ENCODE measurements around the gene TMEM61.
"Not testable (repeated sequence)": the region's sequence is repeated elsewhere in the genome, so short reads cannot be mapped to it uniquely, and the experiment has no call there.

The TMEM61 gene

DNA sequence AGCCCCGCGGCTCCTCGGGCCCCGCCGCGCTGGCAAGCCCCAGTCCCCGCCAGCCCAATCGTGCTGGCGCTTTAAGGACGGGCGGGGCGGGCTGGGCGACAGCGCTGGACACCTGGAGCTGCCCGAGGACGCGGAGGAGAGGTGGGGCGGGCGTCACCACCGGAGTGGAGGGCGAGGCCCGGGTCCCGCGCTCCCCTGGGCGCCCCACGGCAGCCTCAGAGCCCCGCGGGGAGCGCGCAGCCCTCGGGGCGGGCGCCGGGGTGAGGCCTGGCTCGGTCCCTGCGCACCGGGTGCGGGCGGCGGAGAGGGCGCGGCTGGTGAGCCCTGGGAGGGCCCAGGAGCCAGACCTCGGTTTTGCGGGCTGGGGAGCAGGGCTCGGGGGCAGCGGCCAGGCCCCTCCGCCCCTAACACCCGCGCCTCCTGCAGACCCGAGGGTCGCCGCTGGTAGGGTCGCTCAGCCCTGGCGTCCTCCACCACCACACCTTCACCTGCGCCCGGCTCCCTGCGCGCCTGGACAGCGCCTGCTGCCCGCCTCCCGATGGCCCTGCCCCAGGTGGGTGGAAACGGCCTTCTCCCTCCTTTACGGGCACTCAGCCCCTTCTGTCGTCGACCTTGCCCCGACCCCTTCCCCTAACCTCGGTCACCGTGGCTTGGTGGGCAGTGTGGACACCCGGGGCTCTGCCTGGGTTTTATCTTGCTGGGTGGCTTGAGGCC lies at the start of gene TMEM61:
TSS of gene TMEM61 (plus strand) at position 101 of the 714 bp plus-strand sequence. CDS start at position 539, 438 bp downstream.
- peak in 1 of 51 donors; percentile 10 for DNase-seq

DNA sequence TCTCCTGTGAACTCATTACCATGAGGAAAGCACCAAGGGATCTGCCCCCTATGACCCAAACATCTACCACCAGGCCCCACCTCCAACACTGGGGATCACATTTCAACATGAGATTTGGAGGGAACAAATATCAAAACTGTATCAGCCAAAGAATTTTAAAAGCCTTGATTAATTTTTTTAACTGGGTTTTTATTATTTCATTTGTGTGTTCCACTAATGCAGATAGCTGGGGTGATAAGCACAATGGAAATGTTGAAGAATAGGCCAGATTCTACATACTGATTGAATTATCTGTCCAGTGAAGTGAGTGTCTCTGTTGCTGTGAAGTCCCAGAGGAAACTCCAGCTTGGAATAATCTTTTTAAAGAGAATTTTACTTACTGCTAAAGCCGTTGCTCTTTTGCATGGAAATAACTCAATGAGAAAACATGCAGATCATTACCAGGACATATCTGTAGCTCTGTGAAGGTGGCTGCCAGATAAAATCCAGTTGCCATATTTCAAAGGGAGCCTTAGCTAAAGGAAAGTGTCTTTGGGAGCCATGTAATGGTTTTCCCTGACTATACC lies 49.1 kb upstream of the TMEM61 start:
- DNase-seq, result no peak

DNA sequence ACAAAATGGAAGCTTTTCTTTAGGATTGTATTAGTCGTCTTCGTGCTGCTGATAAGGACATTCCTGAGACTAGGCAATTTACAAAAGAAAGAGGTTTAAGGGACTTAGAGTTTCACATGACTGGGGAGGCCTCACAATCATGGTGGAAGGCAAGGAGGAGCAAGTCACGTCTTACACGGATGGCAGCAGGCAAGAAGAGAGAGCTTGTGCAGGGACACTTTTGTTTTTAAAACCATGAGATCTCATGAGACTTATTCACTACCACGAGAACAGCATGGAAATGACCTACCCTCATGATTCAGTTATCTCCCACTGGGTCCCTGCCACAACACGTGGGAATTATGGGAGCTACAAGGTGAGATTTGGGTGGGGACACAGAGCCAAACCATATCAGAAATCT lies 46.3 kb upstream of the TMEM61 start:
- DNase-seq, result not testable (repeated sequence)

DNA sequence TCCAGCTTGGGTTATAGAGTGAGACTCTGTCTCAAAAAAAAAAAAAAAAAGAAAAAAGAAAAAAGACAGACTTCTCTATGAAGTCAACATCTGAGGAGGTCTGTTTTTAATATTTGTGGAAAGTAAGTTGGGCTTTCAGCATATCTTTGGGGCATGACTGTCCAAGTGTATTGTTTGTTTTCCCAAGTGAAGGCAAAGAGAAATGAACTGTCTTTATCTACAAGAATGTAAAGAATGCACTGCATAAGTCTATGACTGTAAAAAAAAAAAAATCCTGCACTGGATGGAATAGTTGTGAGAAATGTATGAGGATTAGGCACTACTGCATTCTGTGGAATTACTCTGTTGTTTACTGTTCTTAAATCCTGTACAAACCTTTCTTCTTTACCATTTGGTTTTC lies 45.6 kb upstream of the TMEM61 start:
- no peak for DNase-seq

DNA sequence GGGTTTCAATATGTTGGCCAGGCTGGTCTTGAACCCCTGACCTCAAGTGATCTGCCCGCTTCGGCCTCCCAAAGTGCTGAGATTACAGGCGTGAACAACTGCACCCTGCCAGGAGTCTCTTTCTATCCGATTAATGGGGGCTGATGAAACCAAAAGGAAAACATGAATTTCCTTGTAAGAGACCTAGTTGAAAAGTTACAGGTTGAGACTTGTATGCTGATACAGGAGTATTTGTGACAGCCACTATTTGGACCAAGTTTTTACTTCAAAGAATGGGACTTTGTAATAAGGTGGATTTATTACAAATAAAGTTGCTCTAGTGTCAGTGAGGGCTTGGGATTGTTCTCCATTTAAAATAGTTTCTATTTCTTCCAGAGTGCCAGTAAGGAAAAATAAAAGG lies 43.6 kb upstream of the TMEM61 start:
- DNase-seq, result no peak

DNA sequence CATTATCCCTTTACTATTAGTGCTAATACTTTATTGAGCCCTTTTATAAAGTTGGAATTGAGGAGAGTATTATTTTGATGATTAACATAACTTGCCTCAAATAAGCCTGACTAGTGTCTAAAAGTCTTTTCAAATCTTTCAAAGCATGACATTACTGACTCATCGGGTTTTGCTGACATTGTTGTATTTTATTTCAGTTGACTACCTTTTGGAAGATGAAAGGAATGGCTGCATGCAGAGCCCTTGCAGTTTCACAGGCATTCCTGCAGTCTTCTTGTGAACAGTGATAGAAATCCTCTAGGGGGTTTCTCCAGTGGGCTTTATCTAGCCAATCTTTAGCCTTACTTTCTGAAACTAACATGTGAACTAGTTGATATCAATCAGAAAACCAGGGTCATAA lies 43.0 kb upstream of the TMEM61 start:
- DNase-seq, result no peak

DNA sequence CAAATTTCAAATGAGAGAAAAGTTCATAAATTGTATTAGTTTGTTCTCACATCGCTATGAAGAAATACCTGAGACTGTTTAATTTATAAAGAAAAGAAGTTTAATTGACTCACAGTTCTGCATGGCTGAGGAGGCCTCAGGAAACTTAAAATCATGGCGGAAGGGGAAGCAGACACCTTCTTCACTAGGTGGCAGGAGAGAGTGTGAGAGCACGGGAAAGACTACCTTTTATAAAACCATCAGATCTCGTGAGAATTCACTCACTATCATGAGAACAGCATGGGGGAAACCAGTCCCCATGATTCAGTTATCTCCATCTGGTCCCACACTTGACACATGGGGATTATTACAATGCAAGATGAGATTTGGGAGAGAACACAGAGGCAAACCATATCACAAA lies 41.5 kb upstream of the TMEM61 start:
- not testable (repeated sequence) for DNase-seq

DNA sequence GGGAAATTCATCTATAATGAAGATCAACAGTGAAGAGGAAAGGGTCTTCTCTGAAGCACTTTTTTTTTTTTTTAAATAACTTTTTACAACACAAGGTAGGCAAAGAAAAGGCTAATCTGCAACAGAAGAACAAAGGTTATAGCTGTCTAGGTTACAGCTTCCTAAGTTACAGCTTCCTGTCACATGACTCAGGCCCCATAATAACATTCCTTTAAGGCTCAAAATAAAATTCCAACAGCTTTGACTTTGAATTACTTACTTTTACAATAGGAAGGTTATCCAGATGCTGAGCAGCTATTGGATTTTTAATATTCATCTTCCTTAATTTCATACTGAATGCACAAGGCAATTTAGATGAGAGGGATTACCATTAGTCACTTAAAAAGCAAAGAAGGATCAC lies 40.4 kb upstream of the TMEM61 start:
- no peak for DNase-seq

DNA sequence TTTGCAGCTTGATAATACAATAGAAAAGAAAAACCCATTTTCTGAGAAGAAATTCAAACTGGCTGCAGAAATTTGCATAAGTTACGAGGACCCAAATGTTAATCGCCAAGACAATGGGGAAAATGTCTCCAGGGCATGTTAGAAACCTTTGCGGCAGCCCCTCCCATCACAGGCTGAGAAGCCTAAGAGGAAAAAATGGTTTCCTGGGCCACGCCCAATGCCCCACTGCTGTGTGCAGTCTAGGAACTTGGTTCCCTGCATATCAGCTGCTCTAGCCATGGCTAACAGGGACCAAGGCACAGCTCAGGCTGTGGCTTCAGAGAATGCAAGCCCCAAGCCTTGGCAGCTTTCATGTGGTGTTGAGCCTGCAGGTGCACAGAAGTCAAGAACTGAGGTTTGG lies 37.5 kb upstream of the TMEM61 start:
- DNase-seq, result no peak

DNA sequence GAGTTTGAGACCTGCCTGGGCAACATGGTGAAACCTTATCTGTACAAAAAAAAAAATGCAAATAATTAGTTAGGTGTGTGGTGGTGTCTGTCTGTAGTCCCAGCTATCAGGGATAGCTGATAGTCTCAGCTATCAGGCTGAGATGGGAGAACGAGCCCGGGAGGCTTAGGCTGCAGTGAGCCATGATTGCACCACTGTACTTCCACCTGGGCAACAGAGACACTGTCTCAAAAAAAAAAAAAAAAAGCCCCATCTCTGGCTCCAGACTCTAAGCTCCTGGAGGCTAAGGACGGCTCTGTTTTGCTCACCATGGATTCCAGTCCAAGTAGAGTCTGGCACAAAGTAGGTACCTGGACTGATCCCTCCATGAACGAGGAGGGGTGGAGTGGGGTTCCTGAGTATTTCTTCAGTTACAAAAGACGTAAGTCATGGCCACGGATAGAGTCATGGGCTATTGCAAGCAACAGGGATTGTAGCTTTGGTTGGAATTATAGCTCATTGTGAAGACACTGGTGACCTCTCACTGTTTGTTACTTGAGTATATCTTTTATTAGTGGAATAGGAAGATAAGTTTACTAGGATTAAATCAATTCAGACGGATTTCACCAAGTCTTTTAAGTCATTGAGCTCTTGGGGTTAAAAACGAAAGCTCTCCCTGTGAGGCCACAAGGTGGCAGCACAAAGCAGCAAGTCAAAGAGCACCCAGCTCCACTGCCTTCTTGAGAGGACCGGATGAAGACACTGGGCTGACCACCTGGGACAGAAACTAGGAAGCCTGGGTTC lies 35.6 kb upstream of the TMEM61 start:
- DNase-seq, result peak in 43 of 51 donors; percentile 1 to 77 (median 35)

DNA sequence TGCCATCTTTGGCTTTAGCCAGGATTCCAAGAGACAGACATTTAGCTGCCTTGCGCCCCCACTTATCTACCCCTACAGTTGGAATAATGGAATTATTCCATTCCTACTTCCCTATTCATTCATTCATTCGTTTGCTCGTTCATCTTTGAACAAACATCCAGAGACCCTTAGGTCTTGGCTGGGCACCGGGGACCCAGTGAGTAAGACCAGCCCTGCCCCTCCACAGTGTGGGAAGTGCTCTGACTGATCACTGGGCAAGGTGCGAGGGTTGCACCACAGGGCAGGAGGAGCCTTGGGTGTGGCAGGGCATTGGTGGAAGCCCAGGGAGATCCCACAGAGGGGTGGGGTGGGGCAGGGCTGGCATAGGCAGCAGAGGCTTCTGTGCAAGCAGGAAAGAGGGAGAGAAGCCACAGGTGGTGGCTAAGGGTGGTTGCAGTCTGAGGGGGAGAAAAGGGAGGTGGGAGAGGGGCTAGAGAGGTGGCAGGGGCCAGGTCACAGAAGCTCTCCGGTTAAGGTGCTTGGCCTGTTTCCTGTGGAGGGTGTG lies 35.0 kb upstream of the TMEM61 start:
- DNase-seq, result no peak

DNA sequence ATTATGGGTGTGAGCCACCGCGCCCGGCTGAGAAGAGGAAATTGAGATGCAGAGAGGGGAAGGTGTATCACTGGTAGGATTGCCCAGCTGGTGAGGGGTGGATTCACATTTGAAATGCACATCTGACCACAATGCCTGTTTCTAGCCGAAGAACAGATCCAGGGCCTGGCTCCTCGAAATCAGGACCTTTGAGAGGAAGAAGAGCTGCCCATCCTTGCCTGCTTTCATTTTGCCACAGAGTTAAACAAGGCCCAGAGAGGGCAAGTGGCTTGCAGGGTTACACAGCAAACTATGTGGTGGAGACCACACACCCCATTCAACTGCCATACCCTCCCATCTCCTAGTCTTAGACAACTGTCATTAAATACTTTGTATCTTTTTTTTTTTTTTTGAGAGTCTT lies 32.9 kb upstream of the TMEM61 start:
- DNase-seq, result no peak

DNA sequence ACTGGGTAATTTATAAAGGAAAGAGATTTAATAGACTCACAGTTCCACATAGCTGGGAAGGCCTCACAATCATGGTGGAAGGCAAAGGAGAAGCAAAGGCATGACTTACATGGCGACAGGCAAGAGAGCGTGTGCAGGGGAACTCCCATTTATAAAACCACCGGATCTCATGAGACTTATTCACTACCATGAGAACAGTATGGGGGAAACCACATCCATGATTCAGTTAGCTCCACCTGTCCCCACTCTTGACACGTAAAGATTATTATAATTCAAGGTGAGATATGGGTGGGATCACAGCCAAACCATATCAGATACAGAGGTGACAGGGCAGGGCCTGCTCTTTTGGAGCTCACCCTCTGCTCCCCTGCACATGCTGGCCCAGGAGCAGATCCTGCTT lies 31.4 kb upstream of the TMEM61 start:
- DNase-seq, result no peak

DNA sequence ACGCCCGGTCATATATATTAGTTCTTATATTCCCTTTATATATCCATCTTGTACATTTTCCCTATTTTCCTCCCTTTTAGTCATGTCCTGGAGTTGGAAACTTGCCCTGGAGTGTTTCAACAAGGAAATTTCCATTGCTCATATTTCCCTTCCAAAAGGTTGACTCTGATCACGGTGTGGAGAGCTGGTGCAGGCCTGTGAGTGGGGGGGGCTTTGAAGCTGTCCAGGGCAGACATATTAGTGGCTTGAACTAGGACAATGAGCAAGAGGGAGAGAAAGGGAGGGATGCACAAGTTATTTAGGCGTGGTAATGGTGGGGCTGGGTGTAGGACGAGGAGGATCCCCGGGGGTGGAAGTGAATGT lies 30.4 kb upstream of the TMEM61 start:
- no peak for DNase-seq

DNA sequence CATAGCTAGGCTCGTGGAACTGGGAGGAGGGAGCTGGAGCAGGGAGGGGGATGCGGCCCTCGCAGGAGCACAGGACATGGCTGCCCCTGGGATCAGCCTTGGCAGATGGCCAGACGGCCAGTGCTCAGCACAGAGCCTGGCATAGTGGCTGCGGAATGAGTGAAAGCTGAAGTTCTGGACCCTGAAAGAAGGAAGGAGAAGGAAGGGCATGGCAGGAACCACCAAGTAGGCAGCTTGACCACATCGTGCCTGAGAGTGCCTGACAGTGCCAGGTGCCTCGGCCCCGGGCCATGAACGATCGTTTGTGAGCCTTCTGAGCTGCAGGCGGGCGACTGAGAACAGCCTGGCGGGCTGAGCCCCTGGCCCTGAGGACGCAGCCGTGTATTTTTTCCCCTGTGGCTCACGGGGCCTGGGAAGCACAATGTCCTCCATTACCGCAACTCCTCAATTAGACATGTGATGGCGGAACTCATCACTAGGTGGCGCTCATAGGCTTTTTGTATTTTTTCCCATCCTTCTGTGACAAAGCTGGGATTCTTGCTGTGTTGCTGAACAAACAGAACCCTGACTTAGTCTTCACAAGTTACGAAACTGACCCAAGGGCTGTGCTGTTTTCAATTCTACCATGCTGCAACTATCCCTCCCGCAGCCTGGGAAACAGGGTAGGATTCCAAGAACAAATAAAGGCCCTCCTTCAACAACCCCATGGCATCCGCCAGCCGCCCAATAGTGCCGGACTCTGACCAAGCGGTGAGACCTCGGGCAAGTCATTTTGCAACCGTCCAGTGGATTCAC lies 29.9 kb upstream of the TMEM61 start:
- DNase-seq, result peak in 49 of 51 donors; percentile 20 to 92 (median 65)

DNA sequence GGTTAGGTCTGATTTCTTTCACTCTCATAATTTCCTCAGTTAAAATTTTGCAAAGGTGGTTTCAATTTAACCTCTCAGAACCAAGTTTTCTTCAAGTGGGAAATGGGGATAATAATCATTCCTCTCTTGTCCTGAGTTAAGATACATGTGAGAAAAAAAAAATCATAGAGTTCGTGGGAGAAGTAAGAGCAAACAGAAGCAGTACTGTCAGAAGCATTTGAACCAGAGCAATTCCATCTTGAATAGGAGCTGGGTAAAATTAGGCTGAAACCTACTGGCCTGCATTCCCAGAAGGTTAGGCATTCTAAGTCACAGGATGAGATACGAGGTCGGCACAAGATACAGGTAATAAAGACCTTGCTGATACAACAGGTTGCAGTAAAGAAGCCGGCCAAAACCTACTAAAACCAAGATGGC lies 28.6 kb upstream of the TMEM61 start:
- DNase-seq, result no peak

DNA sequence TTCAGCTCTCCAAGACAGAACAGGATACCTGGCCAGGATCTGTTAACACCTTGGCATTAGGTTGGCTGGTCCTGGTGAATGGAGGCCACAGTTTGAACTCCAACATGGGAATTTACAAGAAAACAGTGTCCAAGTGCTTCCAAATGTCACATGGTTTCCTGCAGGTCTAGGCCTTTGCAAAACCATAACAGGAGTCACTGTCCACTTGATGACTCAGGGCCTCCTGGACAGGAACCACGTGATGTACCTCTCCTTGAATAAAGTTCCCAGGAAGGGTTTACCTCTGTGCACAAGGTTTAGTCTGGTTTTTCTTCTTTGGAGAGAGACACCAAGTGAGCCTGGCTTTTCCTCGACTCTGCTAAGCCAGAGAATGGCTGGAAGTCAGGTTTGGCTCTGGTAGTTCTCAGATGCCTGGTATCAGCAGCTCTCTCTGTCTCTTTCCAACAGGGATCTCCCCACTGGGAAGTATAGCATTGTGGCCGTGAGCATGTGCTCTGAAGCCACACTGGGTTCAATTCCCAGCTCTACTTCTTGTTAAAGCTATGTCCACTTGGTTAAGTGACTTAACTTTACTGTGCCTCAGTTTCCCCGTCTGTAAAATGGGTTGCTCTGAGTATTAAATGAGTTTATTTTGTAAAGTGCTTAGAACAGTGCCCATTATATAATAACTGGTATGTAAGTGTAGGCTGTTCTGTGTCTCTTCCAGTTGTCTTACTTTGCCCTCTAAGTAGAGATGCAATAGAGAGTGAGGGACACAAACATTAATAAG lies 27.3 kb upstream of the TMEM61 start:
- DNase-seq, result no peak

DNA sequence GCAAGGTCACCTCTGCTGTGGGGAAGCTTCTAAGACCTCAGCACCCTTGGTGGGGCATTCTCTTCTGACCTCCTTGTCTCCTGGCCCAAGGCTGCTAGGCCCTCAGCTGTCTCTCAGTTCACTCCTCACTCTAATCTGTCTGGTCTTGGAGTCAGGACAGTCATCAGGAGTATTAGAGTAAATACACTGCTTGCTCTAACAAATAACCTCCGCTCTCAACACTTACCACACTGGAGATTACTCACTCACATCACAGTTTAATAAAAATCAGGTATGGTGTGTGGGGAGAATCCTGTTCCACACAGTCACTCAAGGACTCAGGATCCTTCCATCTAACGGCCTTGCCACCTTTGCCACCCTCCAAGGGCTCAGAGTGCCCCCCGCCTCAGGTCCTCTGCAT lies 26.6 kb upstream of the TMEM61 start:
- DNase-seq, result no peak

DNA sequence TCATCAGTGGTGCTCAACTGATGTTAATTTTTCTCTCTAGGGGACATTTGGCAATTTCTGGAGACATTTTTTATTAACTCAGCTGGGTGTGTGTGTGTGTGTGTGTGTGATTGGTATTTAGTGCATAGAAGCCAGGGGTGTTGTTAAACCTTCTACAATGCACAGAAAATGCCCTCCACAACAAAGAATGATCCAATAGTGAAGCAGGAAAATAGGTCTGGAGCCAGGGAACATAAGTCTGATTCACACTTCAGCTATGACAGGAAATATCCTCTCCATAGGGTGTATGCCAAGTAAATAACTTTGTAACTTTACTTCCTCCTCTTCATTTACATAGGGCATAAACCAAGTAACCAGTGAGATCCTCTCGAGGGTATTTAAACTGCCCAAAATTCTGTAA lies 25.1 kb upstream of the TMEM61 start:
- no peak for DNase-seq

DNA sequence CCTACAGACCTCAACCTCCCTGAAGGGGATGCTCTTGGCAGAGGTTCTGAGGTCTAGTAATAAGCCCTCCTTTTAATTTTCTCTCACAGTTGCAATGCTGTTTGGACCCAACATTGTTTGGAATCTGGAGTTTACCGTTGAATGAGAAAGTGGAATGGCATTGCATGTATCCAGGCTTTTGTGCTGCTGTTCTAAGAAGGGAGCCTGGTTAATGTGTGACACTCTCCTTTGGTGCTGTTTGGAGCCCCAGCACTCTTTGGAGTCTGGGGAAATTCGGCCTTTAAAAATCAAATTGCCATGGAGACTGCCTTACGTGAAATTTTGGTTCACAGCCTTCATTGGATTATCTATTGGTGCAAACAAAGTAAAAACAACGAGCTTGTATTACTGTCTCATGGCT lies 23.7 kb upstream of the TMEM61 start:
- no peak for DNase-seq

DNA sequence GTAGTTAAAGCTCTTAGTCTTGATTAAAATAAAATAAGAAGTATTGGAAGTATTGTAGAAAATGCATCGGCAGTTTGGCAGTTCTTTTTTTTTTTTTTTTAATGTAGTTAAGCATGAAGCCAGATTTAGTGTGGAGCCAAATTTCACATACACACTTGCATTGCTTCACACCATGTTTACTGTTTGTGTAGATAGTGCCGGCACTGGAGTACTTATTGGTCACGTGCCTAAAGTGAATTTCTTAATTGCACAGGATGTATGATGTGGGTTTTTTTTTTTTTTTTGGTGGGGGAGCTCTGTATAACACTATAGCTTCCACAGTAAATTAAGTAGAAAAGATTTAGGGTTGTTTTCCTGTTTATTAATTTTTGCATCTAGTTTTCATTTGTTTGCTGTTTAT lies 21.2 kb upstream of the TMEM61 start:
- DNase-seq, result no peak
